ENCODE results near the gene WDFY2. TPM values are rescaled to one million over a fixed set of nuclear protein-coding genes. Genes with fewer than 3 reads are reported as not detected.

The WDFY2 gene
- total and polyA plus RNA-seq, 2 of the 8 experiments (the other 6 are each of a cell fraction or from before 2014, with no cell fraction given), result 13.9 to 29.0 TPM

DNA sequence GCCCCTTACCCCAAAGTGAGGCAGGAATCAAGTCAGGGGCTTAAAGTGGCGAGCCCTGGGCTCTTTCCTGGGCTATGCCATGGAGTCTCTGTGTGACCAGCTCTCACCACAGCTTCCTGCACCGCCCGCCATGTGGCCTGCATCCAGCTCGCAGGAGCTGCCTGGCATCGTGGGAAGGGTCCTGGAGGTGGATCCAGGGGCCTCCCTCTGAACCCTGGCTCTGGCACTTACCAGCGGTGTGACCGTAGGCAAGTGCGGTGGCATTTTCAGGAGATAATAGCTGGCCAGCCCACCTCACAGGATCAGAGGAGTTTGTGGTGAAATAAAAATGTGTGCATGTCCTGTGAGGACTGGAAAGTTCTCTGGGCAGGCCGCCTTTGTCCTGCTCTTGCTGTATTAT lies 193.7 kb downstream of the WDFY2 start (continued):
- TF ChIP-seq, protein P1, sequence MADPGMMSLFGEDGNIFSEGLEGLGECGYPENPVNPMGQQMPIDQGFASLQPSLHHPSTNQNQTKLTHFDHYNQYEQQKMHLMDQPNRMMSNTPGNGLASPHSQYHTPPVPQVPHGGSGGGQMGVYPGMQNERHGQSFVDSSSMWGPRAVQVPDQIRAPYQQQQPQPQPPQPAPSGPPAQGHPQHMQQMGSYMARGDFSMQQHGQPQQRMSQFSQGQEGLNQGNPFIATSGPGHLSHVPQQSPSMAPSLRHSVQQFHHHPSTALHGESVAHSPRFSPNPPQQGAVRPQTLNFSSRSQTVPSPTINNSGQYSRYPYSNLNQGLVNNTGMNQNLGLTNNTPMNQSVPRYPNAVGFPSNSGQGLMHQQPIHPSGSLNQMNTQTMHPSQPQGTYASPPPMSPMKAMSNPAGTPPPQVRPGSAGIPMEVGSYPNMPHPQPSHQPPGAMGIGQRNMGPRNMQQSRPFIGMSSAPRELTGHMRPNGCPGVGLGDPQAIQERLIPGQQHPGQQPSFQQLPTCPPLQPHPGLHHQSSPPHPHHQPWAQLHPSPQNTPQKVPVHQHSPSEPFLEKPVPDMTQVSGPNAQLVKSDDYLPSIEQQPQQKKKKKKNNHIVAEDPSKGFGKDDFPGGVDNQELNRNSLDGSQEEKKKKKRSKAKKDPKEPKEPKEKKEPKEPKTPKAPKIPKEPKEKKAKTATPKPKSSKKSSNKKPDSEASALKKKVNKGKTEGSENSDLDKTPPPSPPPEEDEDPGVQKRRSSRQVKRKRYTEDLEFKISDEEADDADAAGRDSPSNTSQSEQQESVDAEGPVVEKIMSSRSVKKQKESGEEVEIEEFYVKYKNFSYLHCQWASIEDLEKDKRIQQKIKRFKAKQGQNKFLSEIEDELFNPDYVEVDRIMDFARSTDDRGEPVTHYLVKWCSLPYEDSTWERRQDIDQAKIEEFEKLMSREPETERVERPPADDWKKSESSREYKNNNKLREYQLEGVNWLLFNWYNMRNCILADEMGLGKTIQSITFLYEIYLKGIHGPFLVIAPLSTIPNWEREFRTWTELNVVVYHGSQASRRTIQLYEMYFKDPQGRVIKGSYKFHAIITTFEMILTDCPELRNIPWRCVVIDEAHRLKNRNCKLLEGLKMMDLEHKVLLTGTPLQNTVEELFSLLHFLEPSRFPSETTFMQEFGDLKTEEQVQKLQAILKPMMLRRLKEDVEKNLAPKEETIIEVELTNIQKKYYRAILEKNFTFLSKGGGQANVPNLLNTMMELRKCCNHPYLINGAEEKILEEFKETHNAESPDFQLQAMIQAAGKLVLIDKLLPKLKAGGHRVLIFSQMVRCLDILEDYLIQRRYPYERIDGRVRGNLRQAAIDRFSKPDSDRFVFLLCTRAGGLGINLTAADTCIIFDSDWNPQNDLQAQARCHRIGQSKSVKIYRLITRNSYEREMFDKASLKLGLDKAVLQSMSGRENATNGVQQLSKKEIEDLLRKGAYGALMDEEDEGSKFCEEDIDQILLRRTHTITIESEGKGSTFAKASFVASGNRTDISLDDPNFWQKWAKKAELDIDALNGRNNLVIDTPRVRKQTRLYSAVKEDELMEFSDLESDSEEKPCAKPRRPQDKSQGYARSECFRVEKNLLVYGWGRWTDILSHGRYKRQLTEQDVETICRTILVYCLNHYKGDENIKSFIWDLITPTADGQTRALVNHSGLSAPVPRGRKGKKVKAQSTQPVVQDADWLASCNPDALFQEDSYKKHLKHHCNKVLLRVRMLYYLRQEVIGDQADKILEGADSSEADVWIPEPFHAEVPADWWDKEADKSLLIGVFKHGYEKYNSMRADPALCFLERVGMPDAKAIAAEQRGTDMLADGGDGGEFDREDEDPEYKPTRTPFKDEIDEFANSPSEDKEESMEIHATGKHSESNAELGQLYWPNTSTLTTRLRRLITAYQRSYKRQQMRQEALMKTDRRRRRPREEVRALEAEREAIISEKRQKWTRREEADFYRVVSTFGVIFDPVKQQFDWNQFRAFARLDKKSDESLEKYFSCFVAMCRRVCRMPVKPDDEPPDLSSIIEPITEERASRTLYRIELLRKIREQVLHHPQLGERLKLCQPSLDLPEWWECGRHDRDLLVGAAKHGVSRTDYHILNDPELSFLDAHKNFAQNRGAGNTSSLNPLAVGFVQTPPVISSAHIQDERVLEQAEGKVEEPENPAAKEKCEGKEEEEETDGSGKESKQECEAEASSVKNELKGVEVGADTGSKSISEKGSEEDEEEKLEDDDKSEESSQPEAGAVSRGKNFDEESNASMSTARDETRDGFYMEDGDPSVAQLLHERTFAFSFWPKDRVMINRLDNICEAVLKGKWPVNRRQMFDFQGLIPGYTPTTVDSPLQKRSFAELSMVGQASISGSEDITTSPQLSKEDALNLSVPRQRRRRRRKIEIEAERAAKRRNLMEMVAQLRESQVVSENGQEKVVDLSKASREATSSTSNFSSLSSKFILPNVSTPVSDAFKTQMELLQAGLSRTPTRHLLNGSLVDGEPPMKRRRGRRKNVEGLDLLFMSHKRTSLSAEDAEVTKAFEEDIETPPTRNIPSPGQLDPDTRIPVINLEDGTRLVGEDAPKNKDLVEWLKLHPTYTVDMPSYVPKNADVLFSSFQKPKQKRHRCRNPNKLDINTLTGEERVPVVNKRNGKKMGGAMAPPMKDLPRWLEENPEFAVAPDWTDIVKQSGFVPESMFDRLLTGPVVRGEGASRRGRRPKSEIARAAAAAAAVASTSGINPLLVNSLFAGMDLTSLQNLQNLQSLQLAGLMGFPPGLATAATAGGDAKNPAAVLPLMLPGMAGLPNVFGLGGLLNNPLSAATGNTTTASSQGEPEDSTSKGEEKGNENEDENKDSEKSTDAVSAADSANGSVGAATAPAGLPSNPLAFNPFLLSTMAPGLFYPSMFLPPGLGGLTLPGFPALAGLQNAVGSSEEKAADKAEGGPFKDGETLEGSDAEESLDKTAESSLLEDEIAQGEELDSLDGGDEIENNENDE (IDR thresholded peaks at IDR 0.05; ENCODE audit: insufficient replicate concordance, low read length), result no peak
- TF ChIP-seq, protein P2, sequence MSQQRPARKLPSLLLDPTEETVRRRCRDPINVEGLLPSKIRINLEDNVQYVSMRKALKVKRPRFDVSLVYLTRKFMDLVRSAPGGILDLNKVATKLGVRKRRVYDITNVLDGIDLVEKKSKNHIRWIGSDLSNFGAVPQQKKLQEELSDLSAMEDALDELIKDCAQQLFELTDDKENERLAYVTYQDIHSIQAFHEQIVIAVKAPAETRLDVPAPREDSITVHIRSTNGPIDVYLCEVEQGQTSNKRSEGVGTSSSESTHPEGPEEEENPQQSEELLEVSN (IDR thresholded peaks at IDR 0.05), result no peak
- TF ChIP-seq, protein P3, sequence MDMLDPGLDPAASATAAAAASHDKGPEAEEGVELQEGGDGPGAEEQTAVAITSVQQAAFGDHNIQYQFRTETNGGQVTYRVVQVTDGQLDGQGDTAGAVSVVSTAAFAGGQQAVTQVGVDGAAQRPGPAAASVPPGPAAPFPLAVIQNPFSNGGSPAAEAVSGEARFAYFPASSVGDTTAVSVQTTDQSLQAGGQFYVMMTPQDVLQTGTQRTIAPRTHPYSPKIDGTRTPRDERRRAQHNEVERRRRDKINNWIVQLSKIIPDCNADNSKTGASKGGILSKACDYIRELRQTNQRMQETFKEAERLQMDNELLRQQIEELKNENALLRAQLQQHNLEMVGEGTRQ (IDR thresholded peaks at IDR 0.05; ENCODE audit: low read length), result no peak
- TF ChIP-seq, protein P4, sequence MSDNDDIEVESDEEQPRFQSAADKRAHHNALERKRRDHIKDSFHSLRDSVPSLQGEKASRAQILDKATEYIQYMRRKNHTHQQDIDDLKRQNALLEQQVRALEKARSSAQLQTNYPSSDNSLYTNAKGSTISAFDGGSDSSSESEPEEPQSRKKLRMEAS (IDR thresholded peaks at IDR 0.05), result no peak
- TF ChIP-seq SRF (IDR thresholded peaks at IDR 0.05; ENCODE audit: low read depth, low read length) (no peak), BRCA1 (IDR thresholded peaks at IDR 0.05; ENCODE audit: low read depth, low read length) (no peak)

All from H1 (cell line).